TTC549 (cell line): Measurements from ENCODE around the gene TIGIT.

ENCODE experiments used
- FAIRE-seq: peaks from 2 replicates; lab custom pipeline; 2012; peaks lifted over from hg19 to GRCh38; lab: Jason Lieb, UNC

TIGIT gene

DNA sequence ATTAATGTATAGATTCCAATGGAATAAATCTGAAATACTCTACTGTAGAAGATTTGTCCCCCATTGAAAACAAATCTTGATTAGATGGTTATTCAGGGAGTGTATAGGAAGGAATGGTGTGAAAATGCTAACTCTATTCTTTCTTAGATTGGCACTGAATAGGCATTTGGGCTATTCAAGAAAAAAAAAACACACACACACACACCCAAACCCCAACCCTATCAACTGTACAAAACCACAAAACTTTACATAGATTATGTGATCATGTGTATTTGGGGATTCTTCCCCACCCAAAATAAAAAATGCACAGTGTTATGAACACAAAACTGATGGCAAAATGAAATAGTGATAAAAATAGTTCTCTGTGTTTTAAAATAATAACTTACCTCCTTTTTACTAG is 61.8 kb downstream of the TIGIT start:
- FAIRE-seq, result no peak

DNA sequence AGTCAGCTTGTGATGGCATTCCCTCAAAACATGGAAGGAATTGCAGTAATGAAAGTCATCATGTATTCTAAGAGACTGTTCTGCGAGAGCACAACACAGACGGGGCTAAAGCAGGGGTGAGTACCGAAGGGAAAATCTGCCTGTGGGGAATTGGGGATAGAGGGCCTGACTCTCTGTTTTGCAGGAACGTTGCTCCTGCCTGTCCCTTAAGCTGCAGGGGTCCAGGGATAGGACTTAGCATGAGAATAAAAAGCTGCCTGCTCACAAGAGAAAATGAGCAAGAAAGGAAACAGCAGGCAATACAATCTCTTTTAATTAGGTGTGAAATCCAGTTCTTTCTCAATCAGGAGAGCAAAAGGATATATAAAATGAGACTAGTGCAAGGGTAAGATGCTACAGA is 62.2 kb downstream of the TIGIT start:
- no peak for FAIRE-seq

DNA sequence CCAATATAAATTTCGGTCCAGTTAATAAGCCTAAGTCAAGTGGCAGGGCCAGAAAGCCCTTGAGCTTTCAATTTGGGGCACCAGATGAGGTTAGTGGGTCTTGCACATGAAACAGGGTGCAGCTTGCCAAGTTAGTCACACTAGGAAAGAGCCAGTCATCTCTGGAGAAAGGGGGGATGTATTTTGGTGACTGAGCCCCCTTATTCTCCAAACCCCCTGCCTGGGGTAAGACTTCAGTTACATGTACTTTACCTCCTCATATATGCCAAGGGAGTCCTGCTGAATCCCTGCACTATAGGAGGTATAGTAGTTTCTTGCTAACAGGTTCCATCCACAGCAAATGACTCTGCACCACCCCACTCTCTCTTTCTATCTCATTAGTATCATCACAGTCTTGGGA is 62.7 kb downstream of the TIGIT start:
- no peak for FAIRE-seq
